ENCODE measurements around the gene TSTD1. TPM values are rescaled to one million over a fixed set of nuclear protein-coding genes. Genes with fewer than 3 reads are reported as not detected.
"Not testable (repeated sequence)": the region's sequence is repeated elsewhere in the genome, so short reads cannot be mapped to it uniquely, and the experiment has no call there.

The TSTD1 gene
- polyA plus RNA-seq, 3 donors: 9.9 to 20.3 (median 11.8) TPM

GRCh38 chr1:161026954-161027353 lies 11.8 kb downstream of the TSTD1 start:
- H4K20me1 ChIP-seq (ENCODE audit: insufficient read depth, low read length); H3K27me3 ChIP-seq (ENCODE audit: control insufficient read depth in 2 of 2, insufficient read depth in 2 of 2, low read length in 2 of 2); H3K9me3 ChIP-seq (replicated peaks in 1 of 2; ENCODE audit: control insufficient read depth in 1 of 2, insufficient read depth in 1 of 2, low read length in 2 of 2); H3K27me3 Mint-ChIP-seq (ENCODE audit: low read depth in 3 of 3); H3K4me1 Mint-ChIP-seq; H3K4me3 ChIP-seq (replicated peaks in 1 of 3; ENCODE audit: low read depth in 2 of 3, low read length in 3 of 3); H3K79me2 ChIP-seq (ENCODE audit: insufficient read depth, low read length); H2AFZ ChIP-seq (ENCODE audit: insufficient read depth, low read depth, low read length, poor library complexity, severe bottlenecking); H3K9me3 Mint-ChIP-seq; H3K4me3 Mint-ChIP-seq; H3K4me1 ChIP-seq (ENCODE audit: control insufficient read depth in 1 of 2, insufficient read depth in 2 of 2, low read length in 2 of 2); H3K36me3 ChIP-seq (replicated peaks in 1 of 2; ENCODE audit: control insufficient read depth in 1 of 2, insufficient read depth in 2 of 2, low read length in 2 of 2); intact Hi-C loops (cut with micrococcal nuclease); H3K27ac Mint-ChIP-seq; DNase-seq; H3K9ac ChIP-seq (ENCODE audit: insufficient read depth, low read length, poor library complexity, severe bottlenecking); H3K27ac ChIP-seq (ENCODE audit: low read depth in 1 of 2, low read length in 2 of 2); H3K4me2 ChIP-seq (replicated peaks; ENCODE audit: extremely low read depth, low read length, poor library complexity, severe bottlenecking); H3K36me3 Mint-ChIP-seq: not testable (repeated sequence)
- WGBS (ENCODE audit: insufficient coverage): no CpG with 5 or more reads among the region's 1 CpG

- H2AFZ ChIP-seq (ENCODE audit: insufficient read depth, low read depth, low read length, poor library complexity, severe bottlenecking); H3K4me3 Mint-ChIP-seq; H3K4me2 ChIP-seq (replicated peaks; ENCODE audit: extremely low read depth, low read length, poor library complexity, severe bottlenecking); H3K27ac ChIP-seq (ENCODE audit: low read depth in 1 of 2, low read length in 2 of 2); H3K36me3 Mint-ChIP-seq; intact Hi-C loops (cut with micrococcal nuclease); H3K36me3 ChIP-seq (replicated peaks in 1 of 2; ENCODE audit: control insufficient read depth in 1 of 2, insufficient read depth in 2 of 2, low read length in 2 of 2); H3K9ac ChIP-seq (ENCODE audit: insufficient read depth, low read length, poor library complexity, severe bottlenecking); H3K9me3 Mint-ChIP-seq; DNase-seq; H3K27me3 ChIP-seq (ENCODE audit: control insufficient read depth in 2 of 2, insufficient read depth in 2 of 2, low read length in 2 of 2); H3K9me3 ChIP-seq (replicated peaks in 1 of 2; ENCODE audit: control insufficient read depth in 1 of 2, insufficient read depth in 1 of 2, low read length in 2 of 2); H4K20me1 ChIP-seq (ENCODE audit: insufficient read depth, low read length); H3K4me3 ChIP-seq (replicated peaks in 1 of 3; ENCODE audit: low read depth in 2 of 3, low read length in 3 of 3): not testable (repeated sequence)
- peaks cover 39 to 40% of the 10 kb centered on the region in 2 donors for H3K4me1 ChIP-seq (ENCODE audit: control insufficient read depth in 1 of 2, insufficient read depth in 2 of 2, low read length in 2 of 2)
- Mint-ChIP-seq H3K27ac (peak overlapping the region in 1 of 7 donors; percentile 37), H3K4me1 (peaks cover 43% of the 10 kb centered on the region), H3K27me3 (ENCODE audit: low read depth in 3 of 3) (peaks cover 1 to 12% (median 2%) of the 10 kb centered on the region in 3 donors)
- WGBS (ENCODE audit: insufficient coverage): 100% methylated on average over 5 of the region's 12 CpGs
- peaks cover 23% of the 10 kb centered on the region for H3K79me2 ChIP-seq (ENCODE audit: insufficient read depth, low read length)
Measured at GRCh38 chr1:161022432-161022831, 16.3 kb downstream of the TSTD1 start.

- peaks cover 1 to 12% (median 2%) of the 10 kb centered on the region in 3 donors for H3K27me3 Mint-ChIP-seq (ENCODE audit: low read depth in 3 of 3)
- Histone ChIP-seq H2AFZ (ENCODE audit: insufficient read depth, low read depth, low read length, poor library complexity, severe bottlenecking) (no peak overlapping the region), H4K20me1 (ENCODE audit: insufficient read depth, low read length) (no peaks in the 10 kb centered on the region), H3K4me1 (ENCODE audit: control insufficient read depth in 1 of 2, insufficient read depth in 2 of 2, low read length in 2 of 2) (peaks cover 44 to 45% of the 10 kb centered on the region in 2 donors), H3K27me3 (ENCODE audit: control insufficient read depth in 2 of 2, insufficient read depth in 2 of 2, low read length in 2 of 2) (no peaks in the 10 kb centered on the region), H3K27ac (ENCODE audit: low read depth in 1 of 2, low read length in 2 of 2) (no peak overlapping the region), H3K4me2 (replicated peaks; ENCODE audit: extremely low read depth, low read length, poor library complexity, severe bottlenecking) (peak overlapping the region; percentile 90), H3K36me3 (replicated peaks in 1 of 2; ENCODE audit: control insufficient read depth in 1 of 2, insufficient read depth in 2 of 2, low read length in 2 of 2) (no peaks in the 10 kb centered on the region), H3K9me3 (replicated peaks in 1 of 2; ENCODE audit: control insufficient read depth in 1 of 2, insufficient read depth in 1 of 2, low read length in 2 of 2) (no peaks in the 10 kb centered on the region), H3K79me2 (ENCODE audit: insufficient read depth, low read length) (peaks cover 28% of the 10 kb centered on the region), H3K4me3 (replicated peaks in 1 of 3; ENCODE audit: low read depth in 2 of 3, low read length in 3 of 3) (peak overlapping the region in 1 of 3 experiments; percentile 87), H3K9ac (ENCODE audit: insufficient read depth, low read length, poor library complexity, severe bottlenecking) (no peak overlapping the region)
- H3K9me3 Mint-ChIP-seq: peaks cover 0 to 2% (median 0%) of the 10 kb centered on the region in 7 donors
- peak overlapping the region in 1 of 2 donors; percentile 95 for H3K4me3 Mint-ChIP-seq
- TF ChIP-seq CTCF (IDR thresholded peaks at IDR 0.05): no peak
- intact Hi-C loops (cut with micrococcal nuclease): no loop called here
- peaks cover 3 to 4% of the 10 kb centered on the region in 2 donors for H3K36me3 Mint-ChIP-seq
- H3K27ac Mint-ChIP-seq: no peak overlapping the region
- WGBS (ENCODE audit: insufficient coverage): 100% methylated on average over 1 of the region's 2 CpGs
- no peak for DNase-seq
- H3K4me1 Mint-ChIP-seq: peaks cover 48% of the 10 kb centered on the region
Measured at GRCh38 chr1:161021970-161022353, 16.8 kb downstream of the TSTD1 start.

Data from CD14-positive monocyte (primary cell).